ENCODE results near the gene SMYD1. TPM values are rescaled to one million over a fixed set of nuclear protein-coding genes. Genes with fewer than 3 reads are reported as not detected.
A peak's percentile ranks its signal among the peaks of the same experiment; 100 is the strongest.

SMYD1 gene
- total and polyA plus RNA-seq, 8 donors = 0.12 to 25.4 (median 10.5) TPM

DNA sequence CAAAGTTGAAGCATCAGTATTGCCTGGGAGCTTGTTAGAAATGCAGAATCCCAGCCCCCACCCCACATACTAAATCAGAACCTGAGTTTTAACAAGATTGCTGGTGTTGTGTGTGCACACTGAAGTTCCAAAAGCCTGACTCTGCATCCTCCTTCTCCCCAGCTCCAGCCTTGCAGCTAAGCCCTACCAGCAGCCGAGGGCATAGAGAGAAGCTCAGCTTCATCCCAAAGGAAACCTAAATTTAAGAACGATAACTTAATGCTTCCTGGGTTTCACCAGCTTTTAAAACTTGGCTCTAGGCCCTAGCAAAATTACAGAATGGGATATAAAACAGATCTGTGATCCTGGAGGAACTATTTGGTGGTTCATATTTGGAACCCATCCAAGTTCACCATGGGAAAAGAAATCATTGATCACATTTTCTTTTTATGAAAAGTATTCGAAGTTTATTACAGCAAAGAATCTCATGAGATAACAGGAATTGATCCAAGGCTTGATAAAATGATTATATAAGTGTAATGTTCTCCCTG, 11.1 kb downstream of the SMYD1 start:
- intact Hi-C loops (cut with DNase I; ENCODE audit: low total_unique reads) = no loop called here
- no peak overlapping the region for H3K27ac ChIP-seq
- peaks cover 0 to 2% (median 0%) of the 10 kb centered on the region in 3 donors for H3K27me3 ChIP-seq
- peak in 1 of 2 donors; percentile 29 for DNase-seq
- no peaks in the 10 kb centered on the region for H3K4me1 ChIP-seq
- no peaks in the 10 kb centered on the region for H3K36me3 ChIP-seq
- H3K9me3 ChIP-seq = no peaks in the 10 kb centered on the region
- no peak overlapping the region for H3K4me3 ChIP-seq
- TF ChIP-seq POLR2A (IDR thresholded peaks at IDR 0.05) (no peak), POLR2AphosphoS5 (IDR thresholded peaks at IDR 0.05) (no peak), EP300 (IDR thresholded peaks at IDR 0.05) (no peak)
- TF ChIP-seq, protein P1, sequence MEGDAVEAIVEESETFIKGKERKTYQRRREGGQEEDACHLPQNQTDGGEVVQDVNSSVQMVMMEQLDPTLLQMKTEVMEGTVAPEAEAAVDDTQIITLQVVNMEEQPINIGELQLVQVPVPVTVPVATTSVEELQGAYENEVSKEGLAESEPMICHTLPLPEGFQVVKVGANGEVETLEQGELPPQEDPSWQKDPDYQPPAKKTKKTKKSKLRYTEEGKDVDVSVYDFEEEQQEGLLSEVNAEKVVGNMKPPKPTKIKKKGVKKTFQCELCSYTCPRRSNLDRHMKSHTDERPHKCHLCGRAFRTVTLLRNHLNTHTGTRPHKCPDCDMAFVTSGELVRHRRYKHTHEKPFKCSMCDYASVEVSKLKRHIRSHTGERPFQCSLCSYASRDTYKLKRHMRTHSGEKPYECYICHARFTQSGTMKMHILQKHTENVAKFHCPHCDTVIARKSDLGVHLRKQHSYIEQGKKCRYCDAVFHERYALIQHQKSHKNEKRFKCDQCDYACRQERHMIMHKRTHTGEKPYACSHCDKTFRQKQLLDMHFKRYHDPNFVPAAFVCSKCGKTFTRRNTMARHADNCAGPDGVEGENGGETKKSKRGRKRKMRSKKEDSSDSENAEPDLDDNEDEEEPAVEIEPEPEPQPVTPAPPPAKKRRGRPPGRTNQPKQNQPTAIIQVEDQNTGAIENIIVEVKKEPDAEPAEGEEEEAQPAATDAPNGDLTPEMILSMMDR (IDR thresholded peaks at IDR 0.05) = no peak
- 43 to 59% (median 45%) methylated on average over 3 of the region's 3 CpGs for WGBS, 5 donors

DNA sequence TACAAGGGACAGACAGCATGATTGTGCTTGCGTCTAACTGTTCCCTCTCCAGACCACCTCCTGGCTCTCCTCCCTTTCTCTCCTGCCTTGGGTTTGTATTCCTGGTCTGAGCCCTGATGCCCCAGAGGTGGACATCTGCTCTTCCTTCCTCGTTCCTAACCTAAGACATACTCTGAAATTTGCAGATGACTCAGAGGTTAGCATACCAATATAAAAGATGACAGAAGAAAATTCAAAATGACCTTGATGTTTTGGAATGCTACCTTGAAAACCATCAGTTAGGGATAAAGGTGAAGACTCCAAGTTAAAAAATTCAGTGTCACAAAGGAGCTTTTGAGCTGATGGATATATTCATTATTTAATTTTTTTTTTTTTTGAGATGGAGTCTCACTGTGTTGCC, 12.9 kb downstream of the SMYD1 start:
- Histone ChIP-seq H3K27me3 (peaks cover 0 to 4% (median 0%) of the 10 kb centered on the region in 3 donors), H3K36me3 (no peaks in the 10 kb centered on the region), H3K4me3 (no peak overlapping the region), H3K4me1 (no peaks in the 10 kb centered on the region), H3K27ac (no peak overlapping the region), H3K9me3 (no peaks in the 10 kb centered on the region)
- no peak for DNase-seq
- TF ChIP-seq POLR2A (IDR thresholded peaks at IDR 0.05) = no peak
- TF ChIP-seq EP300 (IDR thresholded peaks at IDR 0.05) = no peak
- TF ChIP-seq, protein P1 (IDR thresholded peaks at IDR 0.05) = no peak
- TF ChIP-seq POLR2AphosphoS5 (IDR thresholded peaks at IDR 0.05) = no peak
- 71 to 91% (median 87%) methylated on average over 2 of the region's 2 CpGs for WGBS, 5 donors
- intact Hi-C loops (cut with DNase I; ENCODE audit: low total_unique reads) = no loop called here

DNA sequence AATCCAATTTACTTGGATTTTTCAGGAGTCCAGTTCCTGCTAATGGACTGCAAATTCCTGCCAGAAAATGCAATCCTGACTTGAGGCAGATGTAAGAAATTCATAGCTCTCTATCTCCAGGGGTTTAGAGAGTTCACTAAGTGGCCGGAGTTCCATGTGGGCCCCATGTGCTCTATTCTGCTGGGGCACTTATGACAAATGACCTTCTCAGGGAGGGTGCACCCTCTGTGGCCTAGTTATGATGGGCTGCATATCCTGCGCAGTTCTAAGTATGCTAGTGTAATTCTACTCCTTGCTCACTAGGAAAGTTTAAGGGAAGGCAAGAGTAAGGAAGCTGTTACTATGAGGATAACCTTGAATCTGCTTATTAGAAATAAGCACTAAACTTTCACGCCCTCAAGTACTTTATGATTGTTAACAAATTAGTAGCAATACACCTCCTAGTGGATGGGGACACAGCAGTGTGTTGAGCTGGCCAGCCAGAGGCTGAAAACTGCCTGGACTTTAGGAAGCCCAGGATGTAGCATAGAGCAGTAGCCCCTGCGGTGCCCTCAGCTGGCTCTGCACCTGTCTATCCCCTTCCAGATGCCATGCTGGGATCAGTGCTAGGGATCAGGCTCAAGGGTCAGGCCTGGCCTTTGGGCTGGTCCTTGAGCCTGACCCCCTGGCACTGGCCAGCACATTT, 14.4 kb downstream of the SMYD1 start:
- intact Hi-C loops (cut with DNase I; ENCODE audit: low total_unique reads) = no loop called here
- H3K36me3 ChIP-seq = no peaks in the 10 kb centered on the region
- H3K27ac ChIP-seq = no peak overlapping the region
- no peaks in the 10 kb centered on the region for H3K9me3 ChIP-seq
- peaks cover 0 to 4% (median 0%) of the 10 kb centered on the region in 3 donors for H3K27me3 ChIP-seq
- 76 to 90% (median 84%) methylated on average over 4 of the region's 4 CpGs for WGBS, 5 donors
- DNase-seq = no peak
- no peak overlapping the region for H3K4me3 ChIP-seq
- TF ChIP-seq, protein P1 (IDR thresholded peaks at IDR 0.05) = no peak
- TF ChIP-seq POLR2AphosphoS5 (IDR thresholded peaks at IDR 0.05) (no peak), EP300 (IDR thresholded peaks at IDR 0.05) (no peak), POLR2A (IDR thresholded peaks at IDR 0.05) (no peak)
- H3K4me1 ChIP-seq = no peaks in the 10 kb centered on the region

DNA sequence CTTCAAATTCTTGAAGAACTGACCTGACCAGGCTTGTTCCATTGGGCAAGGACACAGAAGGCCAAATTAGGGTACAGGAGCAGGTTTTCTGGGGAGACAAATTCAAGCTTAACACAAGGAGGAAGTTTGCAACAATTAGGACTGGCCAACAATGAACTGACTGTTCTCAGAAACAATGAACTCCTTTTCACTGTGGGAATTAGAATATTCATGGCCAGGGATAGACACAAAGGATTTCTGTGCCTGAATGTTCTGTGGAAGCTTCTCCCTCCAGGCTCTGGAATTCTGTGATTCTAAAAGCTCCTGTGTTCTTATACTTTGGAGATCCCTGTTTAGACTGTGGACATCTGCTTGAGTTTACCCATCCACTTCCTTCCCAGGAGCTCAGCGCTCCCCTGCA, 15.2 kb downstream of the SMYD1 start:
- TF ChIP-seq EP300 (IDR thresholded peaks at IDR 0.05) = no peak
- TF ChIP-seq, protein P1 (IDR thresholded peaks at IDR 0.05) = no peak
- TF ChIP-seq POLR2AphosphoS5 (IDR thresholded peaks at IDR 0.05) = no peak
- no peak for TF ChIP-seq POLR2A (IDR thresholded peaks at IDR 0.05)
- WGBS, 5 donors = 54 to 86% (median 81%) methylated on average over 1 of the region's 1 CpG
- Histone ChIP-seq H3K4me1 (no peaks in the 10 kb centered on the region), H3K36me3 (no peaks in the 10 kb centered on the region), H3K9me3 (no peaks in the 10 kb centered on the region), H3K27ac (no peak overlapping the region), H3K27me3 (peaks cover 0 to 4% (median 0%) of the 10 kb centered on the region in 3 donors), H3K4me3 (no peak overlapping the region)
- peak in 1 of 2 donors; percentile 18 for DNase-seq
- intact Hi-C loops (cut with DNase I; ENCODE audit: low total_unique reads) = no loop called here

All from stomach (tissue), 9 donors.